ENCODE results near the gene KSR2.

DNA sequence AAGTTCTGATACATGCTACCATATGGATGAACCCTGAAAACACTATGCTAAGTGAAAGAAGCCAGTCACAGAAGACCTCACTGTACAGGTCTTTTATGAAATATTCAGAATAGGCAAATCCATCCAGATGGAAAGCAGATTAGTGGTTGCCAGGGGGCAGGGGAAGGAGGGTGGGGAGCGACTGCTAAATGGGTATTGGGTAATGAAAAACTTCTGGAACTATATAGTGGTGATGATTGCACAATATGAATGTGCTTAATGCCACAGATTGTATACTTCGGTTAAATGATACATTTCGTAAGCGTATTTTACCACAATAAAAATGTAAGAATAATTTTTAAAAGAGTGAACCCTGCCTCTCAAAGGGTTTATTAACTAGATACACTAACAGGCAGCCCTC, 11.8 kb upstream of the KSR2 start:
- TF ChIP-seq, protein P1, sequence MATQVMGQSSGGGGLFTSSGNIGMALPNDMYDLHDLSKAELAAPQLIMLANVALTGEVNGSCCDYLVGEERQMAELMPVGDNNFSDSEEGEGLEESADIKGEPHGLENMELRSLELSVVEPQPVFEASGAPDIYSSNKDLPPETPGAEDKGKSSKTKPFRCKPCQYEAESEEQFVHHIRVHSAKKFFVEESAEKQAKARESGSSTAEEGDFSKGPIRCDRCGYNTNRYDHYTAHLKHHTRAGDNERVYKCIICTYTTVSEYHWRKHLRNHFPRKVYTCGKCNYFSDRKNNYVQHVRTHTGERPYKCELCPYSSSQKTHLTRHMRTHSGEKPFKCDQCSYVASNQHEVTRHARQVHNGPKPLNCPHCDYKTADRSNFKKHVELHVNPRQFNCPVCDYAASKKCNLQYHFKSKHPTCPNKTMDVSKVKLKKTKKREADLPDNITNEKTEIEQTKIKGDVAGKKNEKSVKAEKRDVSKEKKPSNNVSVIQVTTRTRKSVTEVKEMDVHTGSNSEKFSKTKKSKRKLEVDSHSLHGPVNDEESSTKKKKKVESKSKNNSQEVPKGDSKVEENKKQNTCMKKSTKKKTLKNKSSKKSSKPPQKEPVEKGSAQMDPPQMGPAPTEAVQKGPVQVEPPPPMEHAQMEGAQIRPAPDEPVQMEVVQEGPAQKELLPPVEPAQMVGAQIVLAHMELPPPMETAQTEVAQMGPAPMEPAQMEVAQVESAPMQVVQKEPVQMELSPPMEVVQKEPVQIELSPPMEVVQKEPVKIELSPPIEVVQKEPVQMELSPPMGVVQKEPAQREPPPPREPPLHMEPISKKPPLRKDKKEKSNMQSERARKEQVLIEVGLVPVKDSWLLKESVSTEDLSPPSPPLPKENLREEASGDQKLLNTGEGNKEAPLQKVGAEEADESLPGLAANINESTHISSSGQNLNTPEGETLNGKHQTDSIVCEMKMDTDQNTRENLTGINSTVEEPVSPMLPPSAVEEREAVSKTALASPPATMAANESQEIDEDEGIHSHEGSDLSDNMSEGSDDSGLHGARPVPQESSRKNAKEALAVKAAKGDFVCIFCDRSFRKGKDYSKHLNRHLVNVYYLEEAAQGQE (IDR thresholded peaks at IDR 0.05; ENCODE audit: borderline replicate concordance in 1 of 2, low read depth in 1 of 2, low read length in 2 of 2) = no peak
- TF ChIP-seq NFATC3 (CRISPR knock-in tag; IDR thresholded peaks at IDR 0.05) = no peak
- no peak for TF ChIP-seq RFXANK (CRISPR knock-in tag; IDR thresholded peaks at IDR 0.05)
- TF ChIP-seq, protein P2, sequence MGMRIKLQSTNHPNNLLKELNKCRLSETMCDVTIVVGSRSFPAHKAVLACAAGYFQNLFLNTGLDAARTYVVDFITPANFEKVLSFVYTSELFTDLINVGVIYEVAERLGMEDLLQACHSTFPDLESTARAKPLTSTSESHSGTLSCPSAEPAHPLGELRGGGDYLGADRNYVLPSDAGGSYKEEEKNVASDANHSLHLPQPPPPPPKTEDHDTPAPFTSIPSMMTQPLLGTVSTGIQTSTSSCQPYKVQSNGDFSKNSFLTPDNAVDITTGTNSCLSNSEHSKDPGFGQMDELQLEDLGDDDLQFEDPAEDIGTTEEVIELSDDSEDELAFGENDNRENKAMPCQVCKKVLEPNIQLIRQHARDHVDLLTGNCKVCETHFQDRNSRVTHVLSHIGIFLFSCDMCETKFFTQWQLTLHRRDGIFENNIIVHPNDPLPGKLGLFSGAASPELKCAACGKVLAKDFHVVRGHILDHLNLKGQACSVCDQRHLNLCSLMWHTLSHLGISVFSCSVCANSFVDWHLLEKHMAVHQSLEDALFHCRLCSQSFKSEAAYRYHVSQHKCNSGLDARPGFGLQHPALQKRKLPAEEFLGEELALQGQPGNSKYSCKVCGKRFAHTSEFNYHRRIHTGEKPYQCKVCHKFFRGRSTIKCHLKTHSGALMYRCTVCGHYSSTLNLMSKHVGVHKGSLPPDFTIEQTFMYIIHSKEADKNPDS (CRISPR knock-in tag; IDR thresholded peaks at IDR 0.05) = no peak
- no peak for TF ChIP-seq SUZ12 (IDR thresholded peaks at IDR 0.05; ENCODE audit: low read depth, low read length)
- no peak for TF ChIP-seq CHCHD3 (CRISPR knock-in tag; IDR thresholded peaks at IDR 0.05)
- no peak for TF ChIP-seq ZNF205 (CRISPR knock-in tag; IDR thresholded peaks at IDR 0.05)
- no peak for TF ChIP-seq KAT8 (CRISPR knock-in tag; IDR thresholded peaks at IDR 0.05)
- TF ChIP-seq GABPA (IDR thresholded peaks at IDR 0.05; ENCODE audit: low read depth, low read length) = no peak
- no peak for TF ChIP-seq GABPA (CRISPR knock-in tag; IDR thresholded peaks at IDR 0.05; ENCODE audit: low read depth)
- TF ChIP-seq, protein P3, sequence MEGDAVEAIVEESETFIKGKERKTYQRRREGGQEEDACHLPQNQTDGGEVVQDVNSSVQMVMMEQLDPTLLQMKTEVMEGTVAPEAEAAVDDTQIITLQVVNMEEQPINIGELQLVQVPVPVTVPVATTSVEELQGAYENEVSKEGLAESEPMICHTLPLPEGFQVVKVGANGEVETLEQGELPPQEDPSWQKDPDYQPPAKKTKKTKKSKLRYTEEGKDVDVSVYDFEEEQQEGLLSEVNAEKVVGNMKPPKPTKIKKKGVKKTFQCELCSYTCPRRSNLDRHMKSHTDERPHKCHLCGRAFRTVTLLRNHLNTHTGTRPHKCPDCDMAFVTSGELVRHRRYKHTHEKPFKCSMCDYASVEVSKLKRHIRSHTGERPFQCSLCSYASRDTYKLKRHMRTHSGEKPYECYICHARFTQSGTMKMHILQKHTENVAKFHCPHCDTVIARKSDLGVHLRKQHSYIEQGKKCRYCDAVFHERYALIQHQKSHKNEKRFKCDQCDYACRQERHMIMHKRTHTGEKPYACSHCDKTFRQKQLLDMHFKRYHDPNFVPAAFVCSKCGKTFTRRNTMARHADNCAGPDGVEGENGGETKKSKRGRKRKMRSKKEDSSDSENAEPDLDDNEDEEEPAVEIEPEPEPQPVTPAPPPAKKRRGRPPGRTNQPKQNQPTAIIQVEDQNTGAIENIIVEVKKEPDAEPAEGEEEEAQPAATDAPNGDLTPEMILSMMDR (CRISPR knock-in tag; IDR thresholded peaks at IDR 0.05) = no peak
- TF ChIP-seq ATAD3A (CRISPR knock-in tag; IDR thresholded peaks at IDR 0.05) = no peak
- no peak for TF ChIP-seq SRSF4 (IDR thresholded peaks at IDR 0.05; ENCODE audit: low read depth, low read length, poor library complexity, severe bottlenecking)

Measured in HepG2 (cell line).